GM12891 (cell line): ENCODE measurements around the gene ACSL3.

ENCODE experiments used
- DNase-seq: peaks from one replicate; pipeline ENCODE4 v3.0.0; 2011; ENCODE audit warnings: low spot score; ENCODE audit not compliant: insufficient read length
- FAIRE-seq: peaks from 2 replicates; lab custom pipeline; 2011; peaks lifted over from hg19 to GRCh38; lab: Jason Lieb, UNC
- PAX5 ChIP-seq: IDR thresholded peaks from 2 replicates; pipeline ENCODE4 v1.6.1; 2011; ENCODE audit warnings: low read length, moderate library complexity, mild to moderate bottlenecking; ENCODE audit not compliant: insufficient read depth, severe bottlenecking
- POLR2A ChIP-seq: IDR thresholded peaks from 2 replicates; pipeline ENCODE4 v1.6.1; 2011; ENCODE audit warnings: low read depth, low read length, control low read depth
- POLR2AphosphoS5 ChIP-seq: IDR thresholded peaks from 2 replicates; pipeline ENCODE4 v1.6.1; 2011; ENCODE audit warnings: low read depth, low read length, control low read depth
- POU2F2 ChIP-seq: IDR thresholded peaks from 2 replicates; pipeline ENCODE4 v1.6.1; 2011; ENCODE audit warnings: low read depth, mild to moderate bottlenecking, control low read depth, low read length, moderate library complexity
- SPI1 ChIP-seq: IDR thresholded peaks from 2 replicates; pipeline ENCODE4 v1.6.1; 2011; ENCODE audit warnings: low read depth, low read length, control low read depth
- TAF1 ChIP-seq: IDR thresholded peaks from 2 replicates; pipeline ENCODE4 v1.6.1; 2011; ENCODE audit warnings: low read depth, low read length, control low read depth

Gene ACSL3

DNA sequence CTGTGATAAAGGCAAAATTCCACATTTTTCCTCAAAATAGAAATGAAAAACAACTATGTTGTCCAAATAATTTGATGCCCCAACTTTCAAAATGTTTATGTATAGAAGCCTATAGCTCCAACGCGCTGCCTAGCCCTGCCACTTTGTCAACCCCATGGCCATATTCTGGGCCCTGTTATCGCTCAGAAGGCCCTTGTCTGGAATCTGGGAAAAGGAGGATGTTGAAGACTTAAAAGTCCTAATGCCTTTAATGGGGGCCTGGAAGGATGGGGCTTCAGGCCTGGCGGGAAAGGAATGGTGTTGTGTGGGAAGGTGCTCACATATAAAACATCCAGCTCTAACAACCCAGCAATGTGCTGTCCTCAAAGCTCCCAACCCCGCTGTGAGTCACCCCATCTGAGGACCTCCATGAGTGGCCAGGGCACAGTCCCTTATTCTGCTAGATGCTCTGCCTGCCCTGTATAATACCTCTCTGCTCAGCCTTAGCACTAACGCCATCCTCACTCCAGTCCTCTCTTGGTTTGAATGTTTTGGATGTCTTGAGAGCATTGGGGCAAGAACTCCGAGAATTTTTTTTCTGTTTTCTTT, 86.0 kb downstream of the ACSL3 start:
- TF ChIP-seq TAF1 (no peak), SPI1 (no peak), PAX5 (no peak), POLR2A (no peak), POU2F2 (no peak), POLR2AphosphoS5 (no peak)
- DNase-seq (no peak), FAIRE-seq (no peak)

DNA sequence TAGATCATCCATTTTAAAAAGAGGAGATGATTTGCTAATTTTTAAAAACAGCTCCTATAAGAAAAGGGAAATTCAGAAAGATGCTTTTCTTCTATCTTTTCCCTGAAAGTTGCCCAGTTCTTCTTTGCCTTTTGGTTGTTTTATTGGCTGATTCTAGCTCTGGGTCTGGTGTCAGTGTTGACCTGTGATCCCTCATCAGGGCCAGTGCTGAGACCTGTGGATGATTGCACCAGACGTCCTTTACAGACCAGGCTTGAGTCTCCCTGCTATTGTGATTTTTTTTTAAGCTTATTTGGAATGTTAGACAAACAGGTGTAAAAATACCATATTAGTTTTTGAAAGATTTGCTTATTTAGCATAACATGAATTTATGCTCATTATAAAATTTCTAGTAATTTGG, 88.2 kb downstream of the ACSL3 start:
- no peak for TF ChIP-seq POU2F2
- no peak for TF ChIP-seq PAX5
- DNase-seq (no peak), FAIRE-seq (no peak)

DNA sequence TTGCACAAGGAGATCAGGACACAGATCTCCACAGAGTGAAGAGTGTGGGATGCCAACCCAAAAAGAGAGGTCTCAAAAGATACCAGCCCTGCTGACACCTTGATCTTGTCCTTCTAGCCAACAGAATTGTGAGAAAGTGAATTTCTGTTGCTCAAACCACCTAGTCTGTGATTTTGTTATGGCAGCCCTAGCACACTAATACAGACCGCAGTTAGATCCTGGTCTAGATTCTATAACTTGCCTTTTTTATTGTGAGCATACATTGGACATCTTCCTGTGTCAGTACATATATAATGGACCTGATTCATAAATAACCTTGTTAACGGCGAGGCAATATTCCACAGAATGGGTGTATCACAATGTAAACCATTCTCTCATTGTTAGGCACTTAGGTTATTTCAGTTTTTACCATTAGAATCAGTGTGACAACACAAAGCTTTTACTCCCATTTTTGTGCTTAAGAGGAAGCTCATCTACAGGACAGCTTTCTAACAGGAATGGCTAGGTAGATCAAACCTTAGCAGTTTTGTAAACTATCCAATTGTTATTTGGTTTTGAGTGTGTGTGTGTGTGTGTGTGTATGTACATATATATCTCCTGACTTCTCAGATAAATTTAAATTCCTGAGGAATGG, 89.0 kb downstream of the ACSL3 start:
- no peak for FAIRE-seq
- no peak for DNase-seq

DNA sequence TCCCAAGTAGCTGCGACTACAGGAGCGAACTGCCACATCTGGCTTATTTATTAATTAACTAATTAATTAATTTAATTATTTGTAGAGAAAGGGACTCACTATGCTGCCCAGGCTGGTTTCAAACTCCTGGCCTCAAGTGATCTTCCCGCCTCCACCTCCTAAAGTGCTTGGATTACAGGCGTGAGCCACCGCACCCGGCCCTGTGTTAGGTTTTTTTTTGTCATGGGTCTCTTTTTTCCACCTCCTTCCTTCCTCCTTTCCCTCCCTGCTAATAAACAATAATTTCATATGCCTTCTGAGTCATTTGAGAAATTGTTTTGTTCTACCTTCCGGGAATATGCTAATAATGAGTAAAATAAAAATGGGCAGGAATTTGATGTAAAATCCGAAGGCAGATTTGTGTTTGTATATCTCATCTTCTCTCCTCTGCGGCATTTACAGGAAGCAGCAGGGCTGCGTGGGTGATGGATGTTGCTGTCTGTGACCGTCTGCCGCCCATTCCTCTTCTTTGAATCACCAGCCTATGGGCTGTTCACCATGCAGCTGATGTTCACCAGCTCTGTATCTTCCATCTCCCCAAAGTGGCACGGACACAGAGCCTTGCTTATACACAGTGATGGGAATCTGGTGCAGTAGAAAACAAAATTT, 89.9 kb downstream of the ACSL3 start:
- FAIRE-seq (no peak), DNase-seq (no peak)
- no peak for TF ChIP-seq TAF1
- no peak for TF ChIP-seq SPI1
- no peak for TF ChIP-seq POLR2A
- TF ChIP-seq PAX5, result no peak
- TF ChIP-seq POLR2AphosphoS5, result no peak
- no peak for TF ChIP-seq POU2F2

More for the DNA sequence above, 89.0 kb downstream of the ACSL3 start:
- TF ChIP-seq PAX5 (no peak), POU2F2 (no peak)

DNA sequence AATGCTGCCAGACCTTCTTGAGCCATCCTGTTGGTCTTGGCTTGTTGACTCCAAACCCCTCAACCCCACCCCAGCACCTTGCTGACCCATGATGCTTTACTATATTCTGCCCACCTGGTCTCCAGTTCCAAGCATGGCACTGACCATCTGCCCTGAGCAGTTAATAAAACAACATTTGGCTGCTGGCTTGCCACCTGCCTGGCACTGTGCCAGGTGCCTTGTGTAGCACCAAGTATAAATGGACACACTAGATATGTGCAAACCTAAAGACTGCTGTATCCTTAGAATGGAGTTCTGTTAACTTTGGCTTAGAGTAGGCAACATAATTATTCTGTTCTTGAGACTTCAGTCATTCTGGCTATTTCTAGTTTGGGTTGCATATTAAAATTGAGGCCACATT, 91.4 kb downstream of the ACSL3 start:
- FAIRE-seq, result no peak
- no peak for TF ChIP-seq POU2F2
- no peak for TF ChIP-seq POLR2A
- TF ChIP-seq SPI1, result no peak
- no peak for TF ChIP-seq TAF1
- no peak for TF ChIP-seq PAX5
- no peak for TF ChIP-seq POLR2AphosphoS5
- no peak for DNase-seq

DNA sequence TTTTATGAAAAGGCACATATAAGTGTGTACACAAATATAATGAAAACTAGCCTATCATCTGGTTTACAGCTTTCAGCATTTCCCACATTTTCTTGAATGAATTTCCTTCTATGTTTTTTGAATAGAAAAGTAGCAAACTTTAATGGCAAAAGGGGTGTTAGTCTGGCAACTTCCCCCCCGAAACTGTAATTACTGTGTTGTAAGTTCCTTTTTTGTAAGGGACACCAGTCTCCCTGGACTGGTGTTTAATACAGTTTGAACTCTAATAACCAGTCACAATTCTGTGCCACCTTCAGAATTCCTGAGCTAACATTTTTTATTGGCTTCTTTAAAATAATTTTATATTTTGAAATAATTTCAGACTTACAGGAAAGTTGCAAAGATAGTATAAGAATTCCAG, 94.2 kb downstream of the ACSL3 start:
- TF ChIP-seq POLR2AphosphoS5, result no peak
- no peak for TF ChIP-seq SPI1
- TF ChIP-seq POLR2A, result no peak
- TF ChIP-seq TAF1, result no peak
- no peak for TF ChIP-seq PAX5
- FAIRE-seq (no peak), DNase-seq (no peak)

DNA sequence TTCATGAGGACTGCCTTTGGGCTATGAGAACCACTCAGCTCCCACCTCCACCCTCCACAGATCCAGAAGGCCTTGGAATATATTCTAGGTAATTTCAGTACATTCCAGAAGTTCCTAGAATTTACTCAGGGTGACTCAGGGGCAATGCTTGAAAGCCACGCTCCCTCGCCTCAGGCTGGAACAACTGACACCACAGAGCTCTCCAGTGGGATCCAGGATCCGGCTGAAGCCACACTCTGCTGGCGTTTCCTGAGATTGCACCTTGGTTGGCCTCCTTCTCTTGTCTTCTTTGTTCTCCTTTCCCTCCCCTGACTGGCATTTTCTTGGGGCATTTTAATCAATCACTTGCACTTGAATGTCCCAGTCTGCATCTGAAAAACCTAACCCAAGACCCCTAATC, 98.5 kb downstream of the ACSL3 start:
- DNase-seq, result no peak
- FAIRE-seq, result no peak

DNA sequence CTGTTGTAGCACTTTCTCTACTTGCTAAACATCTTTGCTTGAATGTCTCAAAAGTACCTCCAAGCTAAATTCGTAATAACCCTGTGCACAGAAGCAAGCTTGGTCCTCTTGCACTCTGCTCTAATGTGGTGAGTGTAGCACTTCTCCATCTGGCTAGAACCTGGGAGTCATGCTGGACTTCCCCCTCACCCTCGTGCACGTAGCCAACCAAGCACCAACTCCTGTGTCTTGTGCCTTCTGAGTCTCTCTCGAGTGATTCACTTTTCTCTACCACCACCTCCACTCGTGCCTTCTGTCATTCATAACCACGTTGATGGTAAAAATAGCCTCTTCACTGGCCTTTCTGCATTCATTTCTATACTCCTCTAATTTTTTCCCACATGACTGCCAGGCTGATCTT, 99.3 kb downstream of the ACSL3 start:
- DNase-seq (no peak), FAIRE-seq (no peak)
- TF ChIP-seq POLR2A (no peak), POLR2AphosphoS5 (no peak), POU2F2 (no peak), PAX5 (no peak), TAF1 (no peak), SPI1 (no peak)

More for the DNA sequence above, 98.5 kb downstream of the ACSL3 start:
- TF ChIP-seq SPI1 (no peak), POLR2AphosphoS5 (no peak), PAX5 (no peak), POLR2A (no peak), TAF1 (no peak), POU2F2 (no peak)

DNA sequence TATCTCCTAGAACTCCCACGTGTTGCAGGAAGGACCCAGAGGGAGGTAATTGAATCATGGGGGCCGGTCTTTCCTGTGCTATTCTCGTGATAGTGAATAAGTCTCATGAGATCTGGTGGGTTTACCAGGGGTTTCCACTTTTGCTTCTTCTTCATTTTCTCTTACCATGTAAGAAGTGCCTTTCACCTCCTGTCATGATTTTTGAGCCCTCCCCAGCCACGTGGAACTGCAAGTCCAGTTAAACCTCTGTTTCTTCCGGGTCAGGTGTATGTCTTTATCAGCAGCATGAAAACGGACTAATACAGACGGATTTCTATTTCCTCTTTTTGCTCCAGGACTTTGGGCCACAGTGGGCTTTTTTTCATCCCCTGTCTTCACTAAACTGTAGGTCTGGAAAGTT, 102.8 kb downstream of the ACSL3 start:
- no peak for TF ChIP-seq POU2F2
- no peak for TF ChIP-seq SPI1
- FAIRE-seq (no peak), DNase-seq (no peak)

DNA sequence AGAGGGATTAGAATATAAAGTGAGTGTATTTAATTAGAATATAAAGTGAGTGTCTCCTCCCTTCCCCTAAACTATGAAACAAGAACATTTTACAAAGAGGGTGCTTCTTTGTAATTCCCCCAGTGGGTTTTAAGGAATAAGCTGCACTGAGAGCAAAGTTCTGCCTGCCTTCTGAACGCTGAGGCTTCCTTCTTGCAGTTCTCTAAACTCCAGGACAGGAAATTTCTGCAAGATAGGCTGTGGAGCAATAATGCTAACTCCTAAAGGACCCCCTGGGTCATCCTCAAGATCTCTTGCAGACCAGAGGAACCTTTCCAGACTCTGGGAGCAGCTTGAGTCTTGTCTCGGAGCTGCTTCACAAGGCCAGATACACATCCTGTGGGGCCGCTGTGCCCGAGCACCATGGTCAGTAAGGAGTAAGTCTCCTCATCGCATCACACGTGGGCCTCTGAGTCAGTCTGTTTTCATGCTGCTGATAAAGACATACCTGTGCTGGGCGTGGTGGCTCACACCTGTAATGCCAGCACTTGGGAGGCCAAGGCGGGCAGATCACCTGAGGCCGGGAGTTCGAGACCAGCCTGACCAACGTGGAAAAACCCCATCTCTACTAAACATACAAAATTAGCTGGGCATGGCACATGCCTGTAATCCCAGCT, 103.7 kb downstream of the ACSL3 start:
- no peak for TF ChIP-seq PAX5
- TF ChIP-seq TAF1, result no peak
- no peak for TF ChIP-seq POLR2AphosphoS5
- FAIRE-seq (no peak), DNase-seq (no peak)
